ENCODE data around the gene IL4I1. TPM values are rescaled to one million over a fixed set of nuclear protein-coding genes. Genes with fewer than 3 reads are reported as not detected.

IL4I1 gene
- total RNA-seq, 1 experiment from 2014 or later: 0.61 TPM

GRCh38 chr19:49872245-49873128, 24.2 kb downstream of the IL4I1 start:
- Histone ChIP-seq H3K79me2 (ENCODE audit: insufficient read depth, low read length) (no peaks in the 10 kb centered on the region; the same call in 1 of the 2 replicates), H3K18ac (ENCODE audit: insufficient read length, low read depth, low read length) (no peak overlapping the region), H2BK15ac (ENCODE audit: low read depth, low read length) (no peak overlapping the region), H3K9ac (ENCODE audit: extremely low read depth, insufficient read length, low read length) (no peak overlapping the region), H2AFZ (ENCODE audit: low read length) (no peak overlapping the region), H4K8ac (replicated peaks; ENCODE audit: insufficient read length, low read depth, low read length) (no peak overlapping the region), H3K14ac (ENCODE audit: insufficient read depth, low read length) (no peak overlapping the region), H3K4me1 (ENCODE audit: insufficient read depth, low read length) (peaks cover 2% of the 10 kb centered on the region; the same call in 1 of the 2 replicates), H3K79me1 (ENCODE audit: insufficient read depth, low read depth, low read length, poor library complexity, severe bottlenecking) (no peaks in the 10 kb centered on the region), H3K27me3 (ENCODE audit: insufficient read depth, low read length) (no peaks in the 10 kb centered on the region), H3K56ac (ENCODE audit: insufficient read length, low read depth, low read length) (no peak overlapping the region), H2BK12ac (ENCODE audit: insufficient read length, low read depth, low read length) (no peak overlapping the region), H2BK120ac (ENCODE audit: low read depth, low read length, poor library complexity, severe bottlenecking) (no peak overlapping the region), H2BK20ac (ENCODE audit: low read depth, low read length, poor library complexity, severe bottlenecking) (no peak overlapping the region), H2AK5ac (ENCODE audit: insufficient read length, low read length) (no peak overlapping the region), H2BK5ac (ENCODE audit: insufficient read length, low read length) (no peak overlapping the region), H3K23ac (ENCODE audit: insufficient read length, low read depth, low read length) (no peak overlapping the region), H3K23me2 (ENCODE audit: insufficient read length, low read depth, low read length, poor library complexity, severe bottlenecking) (peaks cover 14% of the 10 kb centered on the region), H4K5ac (ENCODE audit: insufficient read length, low read depth, low read length) (no peak overlapping the region), H3T11ph (ENCODE audit: low read length) (no peak overlapping the region), H3K4me2 (ENCODE audit: insufficient read depth, insufficient read length, low read length) (no peak overlapping the region), H3K4ac (ENCODE audit: low read depth, low read length) (no peak overlapping the region), H3K27ac (ENCODE audit: insufficient read length, low read depth, low read length) (no peak overlapping the region), H4K20me1 (ENCODE audit: control insufficient read depth, insufficient read depth, insufficient read length) (no peaks in the 10 kb centered on the region), H3K9me3 (ENCODE audit: control insufficient read depth, low read depth, low read length) (no peaks in the 10 kb centered on the region), H4K91ac (ENCODE audit: insufficient read length, low read depth, low read length) (no peak overlapping the region)
- DNase-seq: no peak
- H3K27me3 Mint-ChIP-seq (ENCODE audit: low read depth): no peaks in the 10 kb centered on the region
- peak overlapping the region in 1 of 2 experiments; percentile 32; a peak in 1 of 5 replicates for H3K4me3 Mint-ChIP-seq
- H3K27ac Mint-ChIP-seq: peak overlapping the region in 2 of 3 experiments; percentile 5 to 86; a peak in 2 of 7 replicates
- TF ChIP-seq CTCF (conservative IDR thresholded peaks at IDR 0.05): no peak
- H3K36me3 Mint-ChIP-seq (ENCODE audit: insufficient read depth in 1 of 3, low read depth in 3 of 3): peaks cover 0 to 10% (median 4%) of the 10 kb centered on the region in 3 experiments; a peak in 3 of 7 replicates
- H3K4me1 Mint-ChIP-seq: peaks cover 12 to 18% of the 10 kb centered on the region in 2 experiments
- WGBS (ENCODE audit: extremely low coverage, insufficient read length, low lambda C conversion rate): no CpG with 5 or more reads among the region's 27 CpGs
- H3K9me3 Mint-ChIP-seq: no peaks in the 10 kb centered on the region

All from H9 (cell line).